ENCODE measurements around the gene C1R. TPM values are rescaled to one million over a fixed set of nuclear protein-coding genes. Genes with fewer than 3 reads are reported as not detected.
"Not testable (repeated sequence)": the region's sequence is repeated elsewhere in the genome, so short reads cannot be mapped to it uniquely, and the experiment has no call there.

C1R gene
- total RNA-seq, 1 experiment from 2014 or later = 29.3 TPM

GRCh38 chr12:7120166-7120565 is 27.9 kb upstream of the C1R start:
- DNase-seq (ENCODE audit: low read depth) = no peak

GRCh38 chr12:7118881-7119280 is 26.6 kb upstream of the C1R start:
- DNase-seq (ENCODE audit: low read depth) = no peak

- no peak for DNase-seq (ENCODE audit: low read depth)
These were observed 25.4 kb upstream of the C1R start for GRCh38 chr12:7117670-7118069.

GRCh38 chr12:7116916-7117315 is 24.7 kb upstream of the C1R start:
- no peak for DNase-seq (ENCODE audit: low read depth)

GRCh38 chr12:7116196-7116595 is 24.0 kb upstream of the C1R start:
- no peak for DNase-seq (ENCODE audit: low read depth)

- DNase-seq (ENCODE audit: low read depth) = no peak
These were observed 22.6 kb upstream of the C1R start for GRCh38 chr12:7114851-7115250.

GRCh38 chr12:7114008-7114407 is 21.8 kb upstream of the C1R start:
- DNase-seq (ENCODE audit: low read depth) = no peak

- peak; percentile 29 for DNase-seq (ENCODE audit: low read depth)
These were observed 21.2 kb upstream of the C1R start for GRCh38 chr12:7113389-7113871.

GRCh38 chr12:7112041-7112440 is 19.8 kb upstream of the C1R start:
- no peak for DNase-seq (ENCODE audit: low read depth)

GRCh38 chr12:7110661-7111060 is 18.4 kb upstream of the C1R start:
- no peak for DNase-seq (ENCODE audit: low read depth)

GRCh38 chr12:7109572-7109920 is 17.3 kb upstream of the C1R start:
- DNase-seq (ENCODE audit: low read depth) = no peak

GRCh38 chr12:7108796-7109571 is 16.7 kb upstream of the C1R start, which contains the start of gene C1RL:
C1RL (minus strand) TSS chr12:7109214; CDS start chr12:7109180, 34 bp downstream.
- DNase-seq (ENCODE audit: low read depth) = peak; percentile 72

- DNase-seq (ENCODE audit: low read depth) = peak; percentile 72
These were observed 16.0 kb upstream of the C1R start for GRCh38 chr12:7108003-7108795.

GRCh38 chr12:7107636-7108002 is 15.4 kb upstream of the C1R start:
- no peak for DNase-seq (ENCODE audit: low read depth)

- DNase-seq (ENCODE audit: low read depth) = not testable (repeated sequence)
These were observed 14.9 kb upstream of the C1R start for GRCh38 chr12:7107181-7107580.

GRCh38 chr12:7106082-7106481 is 13.8 kb upstream of the C1R start:
- DNase-seq (ENCODE audit: low read depth) = no peak

GRCh38 chr12:7103837-7104584 is 11.8 kb upstream of the C1R start:
- no peak for DNase-seq (ENCODE audit: low read depth)

GRCh38 chr12:7102582-7102981 is 10.3 kb upstream of the C1R start:
- DNase-seq (ENCODE audit: low read depth) = no peak

- DNase-seq (ENCODE audit: low read depth) = no peak
These were observed 9.5 kb upstream of the C1R start for GRCh38 chr12:7101694-7102131.

GRCh38 chr12:7101047-7101693 is 8.9 kb upstream of the C1R start:
- no peak for DNase-seq (ENCODE audit: low read depth)

- DNase-seq (ENCODE audit: low read depth) = no peak
These were observed 8.0 kb upstream of the C1R start for GRCh38 chr12:7100239-7100638.
